PFSK-1 (cell line): Measurements from ENCODE around the gene LTO1.

Experiments used
- FOXP2 ChIP-seq: optimal IDR thresholded peaks from 2 replicates; pipeline ENCODE3; 2011; ENCODE audit warnings: borderline replicate concordance, control low read depth, inconsistent platforms; ENCODE audit not compliant: insufficient read depth; ENCODE audit errors: extremely low read length, extremely low read depth
- POLR2AphosphoS5 ChIP-seq: IDR thresholded peaks from 2 replicates; pipeline ENCODE4 v1.6.1; 2012; ENCODE audit warnings: low read depth, mild to moderate bottlenecking, control low read depth, low read length, moderate library complexity
- SIN3A ChIP-seq: IDR thresholded peaks from 2 replicates; pipeline ENCODE4 v1.6.1; 2012; ENCODE audit warnings: mild to moderate bottlenecking, low read length, moderate library complexity, borderline replicate concordance; ENCODE audit not compliant: insufficient read depth
- TAF1 ChIP-seq: IDR thresholded peaks from 2 replicates; pipeline ENCODE4 v1.6.1; 2012; ENCODE audit warnings: low read length, control low read depth, borderline replicate concordance; ENCODE audit not compliant: insufficient read depth
- TF ChIP-seq, protein P1 (sequence below), 2 experiments: IDR thresholded peaks; 2 replicates each; pipeline versions ENCODE4 v1.6.1 to v1.8.0; 2011 to 2012; ENCODE audit warnings: low read depth in 2 of 2, low read length in 2 of 2, control low read depth in 1 of 2, inconsistent platforms in 1 of 2, mild to moderate bottlenecking in 1 of 2, moderate library complexity in 1 of 2; ENCODE audit not compliant: insufficient read depth in 1 of 2

LTO1 gene

DNA sequence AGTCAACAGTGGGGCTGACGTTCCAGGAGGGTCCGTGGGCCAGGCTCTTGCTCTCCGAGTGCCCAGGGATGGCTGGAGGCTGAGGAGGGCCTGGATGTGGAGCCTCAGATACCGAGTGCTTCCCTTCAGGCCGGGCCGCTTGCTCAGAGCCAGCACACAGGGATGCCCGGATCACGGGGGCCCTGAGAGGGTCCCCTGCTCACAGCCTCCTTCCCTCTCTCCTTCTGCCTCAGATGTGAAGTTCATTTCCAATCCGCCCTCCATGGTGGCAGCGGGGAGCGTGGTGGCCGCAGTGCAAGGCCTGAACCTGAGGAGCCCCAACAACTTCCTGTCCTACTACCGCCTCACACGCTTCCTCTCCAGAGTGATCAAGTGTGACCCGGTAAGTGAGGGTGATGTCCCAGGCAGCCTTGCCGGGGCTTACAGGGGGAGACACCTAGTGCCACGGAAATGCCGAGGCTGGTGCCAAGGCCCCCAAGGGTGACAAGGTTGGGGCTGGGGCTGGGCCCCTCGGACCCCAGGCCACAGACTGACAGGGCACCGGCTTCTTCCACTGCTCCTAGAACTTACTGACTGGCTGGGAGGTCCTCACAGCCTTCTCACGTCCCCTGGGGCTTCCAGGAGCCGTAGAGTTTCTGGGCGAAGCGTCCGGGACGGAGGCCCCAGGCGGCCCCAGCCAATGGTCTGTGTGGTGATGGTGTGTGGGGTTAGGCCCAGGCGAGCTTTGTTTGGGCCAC lies 27.2 kb downstream of the LTO1 start:
- TF ChIP-seq FOXP2 (no peak), POLR2AphosphoS5 (0 out of 2 replicates have a peak, but pooled peaks have one; percentile 18), TAF1 (no peak), SIN3A (no peak)
- TF ChIP-seq, protein P1, sequence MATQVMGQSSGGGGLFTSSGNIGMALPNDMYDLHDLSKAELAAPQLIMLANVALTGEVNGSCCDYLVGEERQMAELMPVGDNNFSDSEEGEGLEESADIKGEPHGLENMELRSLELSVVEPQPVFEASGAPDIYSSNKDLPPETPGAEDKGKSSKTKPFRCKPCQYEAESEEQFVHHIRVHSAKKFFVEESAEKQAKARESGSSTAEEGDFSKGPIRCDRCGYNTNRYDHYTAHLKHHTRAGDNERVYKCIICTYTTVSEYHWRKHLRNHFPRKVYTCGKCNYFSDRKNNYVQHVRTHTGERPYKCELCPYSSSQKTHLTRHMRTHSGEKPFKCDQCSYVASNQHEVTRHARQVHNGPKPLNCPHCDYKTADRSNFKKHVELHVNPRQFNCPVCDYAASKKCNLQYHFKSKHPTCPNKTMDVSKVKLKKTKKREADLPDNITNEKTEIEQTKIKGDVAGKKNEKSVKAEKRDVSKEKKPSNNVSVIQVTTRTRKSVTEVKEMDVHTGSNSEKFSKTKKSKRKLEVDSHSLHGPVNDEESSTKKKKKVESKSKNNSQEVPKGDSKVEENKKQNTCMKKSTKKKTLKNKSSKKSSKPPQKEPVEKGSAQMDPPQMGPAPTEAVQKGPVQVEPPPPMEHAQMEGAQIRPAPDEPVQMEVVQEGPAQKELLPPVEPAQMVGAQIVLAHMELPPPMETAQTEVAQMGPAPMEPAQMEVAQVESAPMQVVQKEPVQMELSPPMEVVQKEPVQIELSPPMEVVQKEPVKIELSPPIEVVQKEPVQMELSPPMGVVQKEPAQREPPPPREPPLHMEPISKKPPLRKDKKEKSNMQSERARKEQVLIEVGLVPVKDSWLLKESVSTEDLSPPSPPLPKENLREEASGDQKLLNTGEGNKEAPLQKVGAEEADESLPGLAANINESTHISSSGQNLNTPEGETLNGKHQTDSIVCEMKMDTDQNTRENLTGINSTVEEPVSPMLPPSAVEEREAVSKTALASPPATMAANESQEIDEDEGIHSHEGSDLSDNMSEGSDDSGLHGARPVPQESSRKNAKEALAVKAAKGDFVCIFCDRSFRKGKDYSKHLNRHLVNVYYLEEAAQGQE (IDR thresholded peaks at IDR 0.05; ENCODE audit: insufficient read depth in 1 of 2, low read depth in 2 of 2, low read length in 2 of 2) = no peak

DNA sequence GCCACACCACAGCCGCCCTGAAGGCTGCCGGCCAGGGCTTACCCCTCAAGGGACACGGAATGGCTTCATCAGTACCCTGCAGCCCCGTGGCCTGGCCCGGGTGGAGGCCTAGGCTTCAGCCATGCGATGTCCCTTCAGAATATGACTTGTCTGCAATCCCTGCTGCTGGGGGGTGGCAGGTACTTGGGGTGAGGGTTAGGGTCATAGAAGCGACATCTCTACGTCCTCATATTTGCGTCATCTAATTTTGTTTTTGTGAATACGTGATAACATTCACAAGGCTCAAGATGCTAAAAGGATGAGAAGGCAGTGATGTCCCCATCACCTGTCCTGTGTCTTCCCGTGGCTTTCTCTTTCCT lies 27.8 kb downstream of the LTO1 start:
- TF ChIP-seq, protein P1 (IDR thresholded peaks at IDR 0.05; ENCODE audit: insufficient read depth in 1 of 2, low read depth in 2 of 2, low read length in 2 of 2) = no peak
- TF ChIP-seq POLR2AphosphoS5 = peak; percentile 4; the same call in 1 of the 2 replicates

DNA sequence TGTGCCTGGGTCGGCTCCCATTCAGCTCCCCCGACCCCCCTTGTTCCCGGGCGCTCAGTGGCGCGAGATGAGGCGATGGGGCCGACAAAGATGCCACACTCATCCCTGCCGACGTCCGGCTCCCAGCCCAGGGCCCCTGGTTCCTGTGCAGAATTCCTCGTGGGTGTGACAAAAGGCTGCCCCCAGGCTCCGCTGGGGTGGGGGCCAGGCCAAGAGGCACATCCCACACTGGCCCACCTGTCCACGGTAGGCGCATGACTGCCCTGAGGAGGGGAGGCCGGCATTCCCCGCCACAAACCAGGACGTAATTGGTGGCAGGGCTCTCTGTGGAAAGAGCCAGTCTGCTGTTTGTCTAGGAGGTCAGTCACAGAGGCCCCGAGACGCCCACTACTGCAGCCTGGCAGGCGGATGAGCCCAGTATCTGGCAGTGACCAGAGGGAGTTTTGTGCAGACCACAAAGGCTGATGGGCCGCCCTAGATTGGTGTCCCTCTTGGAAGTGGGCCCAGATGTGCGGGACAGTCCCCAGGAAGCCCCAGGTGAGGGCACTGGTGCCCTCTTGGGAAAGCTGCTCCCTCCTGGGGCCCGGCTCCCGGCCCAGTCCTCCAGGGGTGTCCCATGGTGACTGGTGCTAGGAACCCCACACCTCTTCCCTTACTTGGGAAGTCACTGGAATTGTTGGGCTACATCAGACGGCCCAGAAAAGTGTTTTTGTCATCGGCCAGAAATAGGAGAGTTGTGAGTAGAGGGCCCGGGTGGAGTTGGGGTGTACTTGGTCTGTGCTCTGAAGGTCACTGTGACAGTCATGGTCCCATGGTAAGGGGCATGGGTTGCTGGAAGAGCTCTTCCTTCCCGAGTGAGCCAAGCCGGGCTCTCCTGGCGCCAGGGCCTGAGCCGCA lies 28.4 kb downstream of the LTO1 start:
- no peak for TF ChIP-seq TAF1
- peak; percentile 11; the same call in 1 of the 2 replicates for TF ChIP-seq POLR2AphosphoS5

DNA sequence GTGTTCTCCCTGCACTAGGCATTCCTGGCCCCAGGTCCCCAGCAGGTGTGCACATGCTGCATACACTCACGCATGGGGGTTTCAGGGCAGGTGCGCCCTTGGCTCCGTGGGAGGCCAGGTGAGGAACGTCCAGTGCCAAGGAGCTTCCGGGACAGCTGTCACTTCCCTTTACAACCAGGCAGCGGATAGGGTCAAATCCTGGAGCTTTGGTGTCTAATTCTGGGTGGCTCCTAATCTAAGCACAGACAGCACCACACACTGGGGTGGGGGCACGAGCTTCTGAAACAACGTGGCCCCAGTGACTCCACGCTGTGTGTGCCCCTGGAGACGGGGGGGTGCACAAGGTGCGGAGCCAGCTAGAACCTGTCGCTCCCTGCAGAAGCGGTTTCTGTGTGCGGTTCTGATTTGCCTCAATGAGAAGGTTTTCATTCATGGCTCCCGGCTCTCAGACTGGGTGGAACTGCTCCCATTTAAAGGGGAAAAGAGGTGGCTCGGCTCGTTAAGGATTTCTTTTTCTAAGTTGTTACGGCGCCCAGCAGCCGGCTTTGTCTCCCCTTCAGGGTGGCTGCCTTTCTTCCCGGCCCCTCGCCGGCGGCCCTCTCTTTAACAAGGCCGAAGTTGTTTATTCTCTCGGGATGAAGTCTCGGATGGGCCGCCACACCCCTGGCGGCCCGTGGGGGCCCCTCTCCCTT lies 29.2 kb downstream of the LTO1 start:
- TF ChIP-seq POLR2AphosphoS5 (peak; percentile 55), FOXP2 (no peak)

DNA sequence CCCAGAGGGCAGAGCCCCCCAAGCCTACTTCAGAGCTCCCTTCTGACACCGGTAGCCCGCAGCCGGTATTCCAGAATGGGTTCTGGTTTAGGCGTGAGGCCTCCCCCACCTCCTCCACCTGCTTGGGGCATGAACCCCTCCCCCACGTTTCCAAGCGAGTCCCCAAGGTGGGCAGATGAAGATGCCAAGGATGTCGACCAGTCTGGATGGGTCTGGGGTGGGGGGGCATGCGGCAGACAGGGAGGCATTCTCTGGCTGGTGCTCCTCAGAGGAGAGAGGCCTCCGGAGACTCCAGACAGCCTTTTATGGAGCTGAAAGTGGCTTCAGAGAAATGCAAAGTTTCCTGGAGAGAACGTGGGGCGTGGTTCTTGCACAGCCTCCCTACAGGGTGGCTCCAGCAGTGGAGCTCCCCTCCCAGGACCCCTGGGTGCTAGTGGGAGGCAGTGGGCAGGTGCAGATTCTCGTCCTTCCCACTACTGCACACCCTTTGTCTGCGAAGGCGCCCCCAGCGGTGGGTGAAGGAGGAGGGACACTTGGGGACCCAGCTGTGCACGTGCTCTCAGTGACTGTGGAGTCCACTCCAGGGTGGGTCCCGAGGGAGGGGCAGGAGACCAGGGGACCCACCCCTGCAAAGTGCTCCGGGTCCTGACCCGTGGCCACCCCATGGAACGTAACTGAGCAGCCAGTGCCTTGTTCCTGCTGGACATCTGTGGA lies 30.0 kb downstream of the LTO1 start:
- no peak for TF ChIP-seq SIN3A
- TF ChIP-seq FOXP2 = no peak
- no peak for TF ChIP-seq TAF1

DNA sequence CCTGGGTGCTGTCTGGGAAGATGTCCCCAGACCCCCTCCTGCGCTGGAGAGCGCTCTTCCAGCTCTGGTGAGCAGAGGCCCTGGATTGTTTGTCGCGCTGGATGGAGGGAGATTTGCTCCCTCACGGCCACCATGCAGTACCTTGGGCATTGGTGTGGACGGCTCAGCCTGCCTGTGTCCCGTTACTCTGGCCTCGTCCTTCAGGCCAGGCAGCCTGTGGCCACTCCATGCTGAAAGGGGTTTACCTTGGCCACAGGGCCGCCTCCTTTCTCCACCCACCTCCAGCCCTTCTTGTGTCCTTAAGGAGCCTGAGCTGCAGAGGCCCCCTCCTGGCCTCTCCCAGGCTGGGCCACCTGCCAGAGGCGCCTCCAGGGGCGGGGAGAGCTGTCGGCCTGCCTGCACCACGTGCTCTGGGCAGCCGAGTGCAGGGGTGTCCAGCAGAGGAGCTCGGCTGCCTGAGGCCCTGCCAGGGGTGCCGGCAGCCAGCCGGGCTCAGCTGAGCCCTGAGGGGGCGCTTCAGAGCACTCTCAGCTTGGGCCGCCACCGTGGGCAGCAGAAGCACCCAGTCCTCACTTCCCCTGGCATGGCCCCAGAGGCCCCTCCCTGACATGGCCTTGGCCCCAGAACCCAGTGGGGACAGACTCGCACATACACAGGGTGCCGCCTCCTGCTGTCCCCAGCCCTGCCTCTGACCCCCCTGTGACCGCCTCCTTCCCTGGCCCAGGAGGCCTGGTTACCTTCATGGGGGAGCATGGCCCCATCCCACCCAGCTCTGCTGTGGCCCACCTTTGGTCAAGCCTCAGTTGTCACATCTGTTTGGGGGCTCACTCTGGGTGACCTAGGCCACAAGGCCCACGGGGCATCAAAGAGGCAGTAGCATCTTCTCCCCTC lies 30.8 kb downstream of the LTO1 start:
- TF ChIP-seq TAF1 (no peak), FOXP2 (no peak), SIN3A (no peak), POLR2AphosphoS5 (no peak)
- TF ChIP-seq, protein P1 (IDR thresholded peaks at IDR 0.05; ENCODE audit: insufficient read depth in 1 of 2, low read depth in 2 of 2, low read length in 2 of 2) = no peak
